Body of pancreas (tissue), 4 donors: ENCODE data around the gene KIF17.

Experiments
- POLR2A ChIP-seq, 3 donors: fragments of 450-650 bp; IDR thresholded peaks; one replicate each; pipeline ENCODE4 v1.6.1; 2016; ENCODE audit warnings: antibody characterized with exemption in 3 of 3, mild to moderate bottlenecking in 2 of 3
- TF ChIP-seq, protein P1 (sequence below), 7 experiments: fragments of 450-650 bp in 4 of 7; fragments of 200-600 bp in 3 of 7; sonication (generic) in 3 of 7; IDR thresholded peaks; one replicate each; pipeline ENCODE4 v1.5.1; 2016 to 2019; ENCODE audit warnings: antibody characterized with exemption in 7 of 7

DNA sequence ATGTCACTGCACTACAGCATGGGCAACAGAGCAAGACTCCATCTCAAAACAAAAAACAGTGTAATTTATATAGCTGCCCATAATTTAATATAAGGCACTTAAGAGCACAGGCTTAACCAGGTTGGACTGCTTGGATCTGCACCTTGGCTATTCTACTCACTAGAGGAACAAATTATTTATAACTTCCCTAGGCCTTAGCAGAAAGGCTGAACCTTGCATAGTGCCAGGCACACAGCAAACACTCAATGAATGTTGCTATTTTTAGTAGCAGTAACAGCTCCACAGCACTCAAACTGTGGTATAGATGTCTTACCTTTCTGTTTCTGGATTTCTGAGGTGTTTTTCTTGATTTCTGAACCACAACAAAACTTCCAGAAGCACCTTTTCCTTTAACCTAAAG, 49.5 kb upstream of the KIF17 start:
- TF ChIP-seq, protein P1, sequence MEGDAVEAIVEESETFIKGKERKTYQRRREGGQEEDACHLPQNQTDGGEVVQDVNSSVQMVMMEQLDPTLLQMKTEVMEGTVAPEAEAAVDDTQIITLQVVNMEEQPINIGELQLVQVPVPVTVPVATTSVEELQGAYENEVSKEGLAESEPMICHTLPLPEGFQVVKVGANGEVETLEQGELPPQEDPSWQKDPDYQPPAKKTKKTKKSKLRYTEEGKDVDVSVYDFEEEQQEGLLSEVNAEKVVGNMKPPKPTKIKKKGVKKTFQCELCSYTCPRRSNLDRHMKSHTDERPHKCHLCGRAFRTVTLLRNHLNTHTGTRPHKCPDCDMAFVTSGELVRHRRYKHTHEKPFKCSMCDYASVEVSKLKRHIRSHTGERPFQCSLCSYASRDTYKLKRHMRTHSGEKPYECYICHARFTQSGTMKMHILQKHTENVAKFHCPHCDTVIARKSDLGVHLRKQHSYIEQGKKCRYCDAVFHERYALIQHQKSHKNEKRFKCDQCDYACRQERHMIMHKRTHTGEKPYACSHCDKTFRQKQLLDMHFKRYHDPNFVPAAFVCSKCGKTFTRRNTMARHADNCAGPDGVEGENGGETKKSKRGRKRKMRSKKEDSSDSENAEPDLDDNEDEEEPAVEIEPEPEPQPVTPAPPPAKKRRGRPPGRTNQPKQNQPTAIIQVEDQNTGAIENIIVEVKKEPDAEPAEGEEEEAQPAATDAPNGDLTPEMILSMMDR (IDR thresholded peaks at IDR 0.05) = no peak
- TF ChIP-seq POLR2A (IDR thresholded peaks at IDR 0.05) = no peak
